ENCODE measurements around the gene PDE6H.

DNA sequence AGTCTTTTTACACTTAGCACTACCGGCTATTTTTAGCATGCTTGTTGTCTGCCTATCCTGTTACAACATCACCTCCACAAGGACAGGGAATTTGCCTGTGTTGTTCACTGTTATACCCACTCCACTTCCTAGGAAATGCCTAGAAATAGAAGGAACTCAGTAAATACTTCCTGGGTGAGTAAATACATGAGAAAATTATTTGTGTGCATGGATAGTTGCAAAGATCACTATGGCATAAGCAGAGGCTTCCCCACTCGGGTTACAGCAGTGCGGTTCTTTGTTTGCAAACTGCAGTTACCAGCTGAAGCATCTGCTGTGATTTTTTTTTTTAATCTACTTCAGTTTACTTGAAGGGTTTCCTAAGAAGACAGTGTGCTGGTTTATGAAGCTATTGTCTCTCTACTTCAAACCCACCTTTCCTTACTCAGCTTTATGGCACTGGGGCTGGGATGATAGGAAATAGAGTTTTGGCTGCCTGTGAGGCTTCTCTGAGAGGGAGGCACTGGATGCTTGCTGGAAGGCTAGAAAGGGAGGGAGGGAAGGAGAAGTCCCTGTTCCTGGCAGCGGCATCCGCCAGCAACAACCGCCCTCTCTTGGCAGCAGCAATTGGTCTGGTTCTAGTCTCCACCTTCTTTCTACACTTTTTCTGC, 29.0 kb downstream of the PDE6H start:
- TF ChIP-seq, protein P1, sequence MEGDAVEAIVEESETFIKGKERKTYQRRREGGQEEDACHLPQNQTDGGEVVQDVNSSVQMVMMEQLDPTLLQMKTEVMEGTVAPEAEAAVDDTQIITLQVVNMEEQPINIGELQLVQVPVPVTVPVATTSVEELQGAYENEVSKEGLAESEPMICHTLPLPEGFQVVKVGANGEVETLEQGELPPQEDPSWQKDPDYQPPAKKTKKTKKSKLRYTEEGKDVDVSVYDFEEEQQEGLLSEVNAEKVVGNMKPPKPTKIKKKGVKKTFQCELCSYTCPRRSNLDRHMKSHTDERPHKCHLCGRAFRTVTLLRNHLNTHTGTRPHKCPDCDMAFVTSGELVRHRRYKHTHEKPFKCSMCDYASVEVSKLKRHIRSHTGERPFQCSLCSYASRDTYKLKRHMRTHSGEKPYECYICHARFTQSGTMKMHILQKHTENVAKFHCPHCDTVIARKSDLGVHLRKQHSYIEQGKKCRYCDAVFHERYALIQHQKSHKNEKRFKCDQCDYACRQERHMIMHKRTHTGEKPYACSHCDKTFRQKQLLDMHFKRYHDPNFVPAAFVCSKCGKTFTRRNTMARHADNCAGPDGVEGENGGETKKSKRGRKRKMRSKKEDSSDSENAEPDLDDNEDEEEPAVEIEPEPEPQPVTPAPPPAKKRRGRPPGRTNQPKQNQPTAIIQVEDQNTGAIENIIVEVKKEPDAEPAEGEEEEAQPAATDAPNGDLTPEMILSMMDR (optimal IDR thresholded peaks at IDR 0.05 in 1 of 3, IDR thresholded peaks at IDR 0.05 in 1 of 3, conservative IDR thresholded peaks at IDR 0.05 in 1 of 3; ENCODE audit: extremely low read depth in 1 of 3, insufficient read depth in 2 of 3, low read length in 3 of 3) = no peak
- TF ChIP-seq EZH2 (IDR thresholded peaks at IDR 0.05; ENCODE audit: low read length) = peak; percentile 49

All from keratinocyte (primary cell).